RWPE2 (cell line): Measurements from ENCODE around the gene PDCD1.

Experiments used
- ATAC-seq: fragments of 200-7000 bp; cut with Tn5 transposase; 3 replicates; pipeline ENCODE4 v1.9.1; 2021; ENCODE audit warnings: low read depth
- DNase-seq: peaks from one replicate; pipeline ENCODE4 v3.0.0-alpha.2; 2020; ENCODE audit warnings: low spot score
- H3K27ac ChIP-seq: fragments of 450-650 bp; 2 replicates; pipeline ENCODE4 v1.5.1; 2017; ENCODE audit warnings: mild to moderate bottlenecking; ENCODE audit not compliant: poor library complexity, severe bottlenecking
- H3K27me3 ChIP-seq: fragments of 250-450 bp; sonication (Bioruptor Pico); 2 replicates; pipeline ENCODE4 v1.5.1; 2021; ENCODE audit warnings: mild to moderate bottlenecking, moderate library complexity; ENCODE audit not compliant: insufficient read depth, poor library complexity, severe bottlenecking
- H3K36me3 ChIP-seq: fragments of 250-450 bp; sonication (Bioruptor Pico); 2 replicates; pipeline ENCODE4 v1.5.1; 2020; ENCODE audit warnings: low read depth, mild to moderate bottlenecking, moderate library complexity
- H3K4me1 ChIP-seq: fragments of 250-450 bp; sonication (Bioruptor Pico); 2 replicates; pipeline ENCODE4 v1.5.1; 2021; ENCODE audit warnings: mild to moderate bottlenecking, moderate library complexity; ENCODE audit not compliant: insufficient read depth, poor library complexity, severe bottlenecking
- H3K4me3 ChIP-seq: fragments of 250-450 bp; sonication (Bioruptor Pico); 2 replicates; pipeline ENCODE4 v1.5.1; 2021; ENCODE audit warnings: mild to moderate bottlenecking, moderate library complexity; ENCODE audit not compliant: severe bottlenecking
- H3K9me3 ChIP-seq: fragments of 250-450 bp; sonication (Bioruptor Pico); 2 replicates; pipeline ENCODE4 v1.5.1; 2021; ENCODE audit warnings: mild to moderate bottlenecking, moderate library complexity; ENCODE audit not compliant: severe bottlenecking
- CTCF ChIP-seq: fragments of 450-650 bp; IDR thresholded peaks from one replicate; pipeline ENCODE4 v1.5.1; 2017; ENCODE audit warnings: mild to moderate bottlenecking, moderate library complexity; ENCODE audit not compliant: poor library complexity, severe bottlenecking

Gene PDCD1

GRCh38 chr2:241812730-241813643 is 45.7 kb downstream of the PDCD1 start:
- no peak for TF ChIP-seq CTCF
- Histone ChIP-seq H3K36me3 (no peaks in the 10 kb centered on the region), H3K4me1 (no peaks in the 10 kb centered on the region), H3K9me3 (no peaks in the 10 kb centered on the region), H3K27ac (no peak overlapping the region), H3K4me3 (no peak overlapping the region), H3K27me3 (no peaks in the 10 kb centered on the region)
- DNase-seq (no peak), ATAC-seq (no peak)

GRCh38 chr2:241811952-241812729 is 46.6 kb downstream of the PDCD1 start:
- Histone ChIP-seq H3K4me3 (no peak overlapping the region), H3K27me3 (no peaks in the 10 kb centered on the region), H3K4me1 (no peaks in the 10 kb centered on the region), H3K9me3 (no peaks in the 10 kb centered on the region), H3K27ac (no peak overlapping the region), H3K36me3 (no peaks in the 10 kb centered on the region)
- no peak for TF ChIP-seq CTCF
- ATAC-seq: no peak
- DNase-seq: no peak

GRCh38 chr2:241811201-241811951 is 47.3 kb downstream of the PDCD1 start:
- no peak overlapping the region for H3K27ac ChIP-seq
- no peaks in the 10 kb centered on the region for H3K36me3 ChIP-seq
- H3K27me3 ChIP-seq: no peaks in the 10 kb centered on the region
- H3K4me3 ChIP-seq: no peak overlapping the region
- no peaks in the 10 kb centered on the region for H3K9me3 ChIP-seq
- H3K4me1 ChIP-seq: no peaks in the 10 kb centered on the region
- TF ChIP-seq CTCF: no peak
- ATAC-seq (no peak; the same call in 2 of the 3 replicates), DNase-seq (no peak)

GRCh38 chr2:241810307-241811200 is 48.1 kb downstream of the PDCD1 start:
- no peaks in the 10 kb centered on the region for H3K9me3 ChIP-seq
- ATAC-seq (peak; percentile 32; the same call in 2 of the 3 replicates), DNase-seq (no peak)
- no peak overlapping the region for H3K27ac ChIP-seq
- H3K4me1 ChIP-seq: no peaks in the 10 kb centered on the region
- no peaks in the 10 kb centered on the region for H3K27me3 ChIP-seq
- no peak for TF ChIP-seq CTCF
- no peaks in the 10 kb centered on the region for H3K36me3 ChIP-seq
- H3K4me3 ChIP-seq: no peak overlapping the region
